GM12891 (cell line): ENCODE results near the gene AFDN. TPM values are rescaled to one million over a fixed set of nuclear protein-coding genes. Genes with fewer than 3 reads are reported as not detected.
A peak's percentile ranks its signal among the peaks of the same experiment; 100 is the strongest.

ENCODE experiments used
- DNase-seq: peaks from one replicate; pipeline ENCODE4 v3.0.0; 2011; ENCODE audit warnings: low spot score; ENCODE audit not compliant: insufficient read length
- FAIRE-seq: peaks from 2 replicates; lab custom pipeline; 2011; peaks lifted over from hg19 to GRCh38; lab: Jason Lieb, UNC
- PAX5 ChIP-seq: IDR thresholded peaks from 2 replicates; pipeline ENCODE4 v1.6.1; 2011; ENCODE audit warnings: low read length, moderate library complexity, mild to moderate bottlenecking; ENCODE audit not compliant: insufficient read depth, severe bottlenecking
- POLR2A ChIP-seq: IDR thresholded peaks from 2 replicates; pipeline ENCODE4 v1.6.1; 2011; ENCODE audit warnings: low read depth, low read length, control low read depth
- POLR2AphosphoS5 ChIP-seq: IDR thresholded peaks from 2 replicates; pipeline ENCODE4 v1.6.1; 2011; ENCODE audit warnings: low read depth, low read length, control low read depth
- POU2F2 ChIP-seq: IDR thresholded peaks from 2 replicates; pipeline ENCODE4 v1.6.1; 2011; ENCODE audit warnings: low read depth, mild to moderate bottlenecking, control low read depth, low read length, moderate library complexity
- SPI1 ChIP-seq: IDR thresholded peaks from 2 replicates; pipeline ENCODE4 v1.6.1; 2011; ENCODE audit warnings: low read depth, low read length, control low read depth
- TAF1 ChIP-seq: IDR thresholded peaks from 2 replicates; pipeline ENCODE4 v1.6.1; 2011; ENCODE audit warnings: low read depth, low read length, control low read depth
- polyA plus RNA-seq: library from polyadenylated mRNA; unstranded; fragments of >200 nt; gene quantifications from one replicate; pipeline ENCODE4 v1.2.1, GENCODE V29; 2012; ENCODE audit warnings: low read depth, missing spikeins, inconsistent platforms; ENCODE audit not compliant: missing spikeins

Gene AFDN, protein sequence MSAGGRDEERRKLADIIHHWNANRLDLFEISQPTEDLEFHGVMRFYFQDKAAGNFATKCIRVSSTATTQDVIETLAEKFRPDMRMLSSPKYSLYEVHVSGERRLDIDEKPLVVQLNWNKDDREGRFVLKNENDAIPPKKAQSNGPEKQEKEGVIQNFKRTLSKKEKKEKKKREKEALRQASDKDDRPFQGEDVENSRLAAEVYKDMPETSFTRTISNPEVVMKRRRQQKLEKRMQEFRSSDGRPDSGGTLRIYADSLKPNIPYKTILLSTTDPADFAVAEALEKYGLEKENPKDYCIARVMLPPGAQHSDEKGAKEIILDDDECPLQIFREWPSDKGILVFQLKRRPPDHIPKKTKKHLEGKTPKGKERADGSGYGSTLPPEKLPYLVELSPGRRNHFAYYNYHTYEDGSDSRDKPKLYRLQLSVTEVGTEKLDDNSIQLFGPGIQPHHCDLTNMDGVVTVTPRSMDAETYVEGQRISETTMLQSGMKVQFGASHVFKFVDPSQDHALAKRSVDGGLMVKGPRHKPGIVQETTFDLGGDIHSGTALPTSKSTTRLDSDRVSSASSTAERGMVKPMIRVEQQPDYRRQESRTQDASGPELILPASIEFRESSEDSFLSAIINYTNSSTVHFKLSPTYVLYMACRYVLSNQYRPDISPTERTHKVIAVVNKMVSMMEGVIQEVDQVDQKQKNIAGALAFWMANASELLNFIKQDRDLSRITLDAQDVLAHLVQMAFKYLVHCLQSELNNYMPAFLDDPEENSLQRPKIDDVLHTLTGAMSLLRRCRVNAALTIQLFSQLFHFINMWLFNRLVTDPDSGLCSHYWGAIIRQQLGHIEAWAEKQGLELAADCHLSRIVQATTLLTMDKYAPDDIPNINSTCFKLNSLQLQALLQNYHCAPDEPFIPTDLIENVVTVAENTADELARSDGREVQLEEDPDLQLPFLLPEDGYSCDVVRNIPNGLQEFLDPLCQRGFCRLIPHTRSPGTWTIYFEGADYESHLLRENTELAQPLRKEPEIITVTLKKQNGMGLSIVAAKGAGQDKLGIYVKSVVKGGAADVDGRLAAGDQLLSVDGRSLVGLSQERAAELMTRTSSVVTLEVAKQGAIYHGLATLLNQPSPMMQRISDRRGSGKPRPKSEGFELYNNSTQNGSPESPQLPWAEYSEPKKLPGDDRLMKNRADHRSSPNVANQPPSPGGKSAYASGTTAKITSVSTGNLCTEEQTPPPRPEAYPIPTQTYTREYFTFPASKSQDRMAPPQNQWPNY (N-terminal part only)
- 26.3 TPM for polyA plus RNA-seq

DNA sequence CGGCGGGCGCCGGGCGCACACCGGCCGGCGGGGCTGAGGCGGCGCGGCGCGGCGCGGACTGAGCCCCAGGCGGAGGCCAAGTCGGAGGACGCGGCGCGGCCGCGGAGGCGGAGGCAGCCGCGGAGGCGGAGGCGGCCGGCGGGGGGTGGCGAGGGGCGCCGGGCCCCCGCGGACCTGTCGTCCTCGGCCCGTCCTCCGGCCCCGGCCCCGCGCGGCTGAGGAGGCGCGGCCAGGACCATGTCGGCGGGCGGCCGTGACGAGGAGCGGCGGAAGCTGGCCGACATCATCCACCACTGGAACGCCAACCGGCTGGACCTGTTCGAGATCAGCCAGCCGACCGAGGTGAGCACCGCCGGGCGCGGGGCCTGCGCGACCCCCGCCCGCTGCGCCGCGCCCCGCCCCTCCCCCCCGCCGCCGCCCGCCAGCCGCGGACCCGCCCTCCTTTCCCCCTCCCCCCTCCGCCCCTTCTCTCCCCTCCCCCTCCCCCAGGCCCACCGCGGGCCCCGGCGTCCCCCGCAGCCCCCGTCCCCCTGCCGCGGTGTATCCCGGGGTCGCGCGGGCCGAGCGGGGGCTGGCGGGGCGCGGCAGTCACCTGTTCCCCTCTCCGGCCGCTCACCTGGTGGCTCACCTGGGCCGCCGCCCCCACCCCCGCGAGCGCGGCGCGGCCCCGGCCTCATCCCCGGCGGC lies at the start of gene AFDN:
AFDN (plus strand) TSS at position 16 of the 687 bp plus-strand sequence; CDS start at position 238, 222 bp downstream.
- FAIRE-seq (no peak), DNase-seq (peak; percentile 49)
- TF ChIP-seq PAX5 (no peak), SPI1 (no peak), POLR2A (no peak), POU2F2 (no peak), TAF1 (no peak), POLR2AphosphoS5 (no peak)

DNA sequence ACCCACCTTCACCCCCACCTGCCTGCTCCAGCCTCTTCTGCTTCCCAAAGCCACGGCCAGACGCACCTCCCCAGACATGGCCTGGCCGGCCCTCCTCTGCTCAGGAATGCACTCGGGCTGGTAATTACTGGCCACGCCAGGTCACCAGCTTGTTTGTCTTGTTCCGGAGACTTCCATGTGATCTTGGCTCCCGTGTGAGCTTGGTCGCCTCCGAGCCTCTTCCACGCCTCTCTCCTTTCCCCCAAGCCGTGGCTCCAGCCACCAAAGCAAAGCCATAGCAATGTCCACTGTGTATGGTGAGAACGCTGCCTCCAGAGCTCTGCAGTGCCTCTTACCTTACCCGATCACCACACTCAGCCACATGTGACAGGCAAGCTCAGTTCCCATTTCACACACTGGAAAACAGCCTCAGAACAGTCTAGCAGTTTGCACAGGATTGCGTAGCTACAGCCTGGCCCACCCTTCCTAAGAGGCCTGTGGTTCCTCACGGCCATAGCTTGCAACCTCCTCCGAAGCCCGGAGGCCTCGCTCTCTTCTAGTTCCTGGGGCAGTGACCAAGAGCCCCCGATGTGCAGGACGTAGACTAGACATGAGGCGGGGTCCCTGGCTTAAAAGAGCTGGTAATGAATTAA lies 48.1 kb upstream of the AFDN start:
- FAIRE-seq (no peak), DNase-seq (no peak)
- TF ChIP-seq SPI1 (no peak), PAX5 (no peak), POU2F2 (no peak), TAF1 (no peak), POLR2AphosphoS5 (no peak), POLR2A (no peak)

DNA sequence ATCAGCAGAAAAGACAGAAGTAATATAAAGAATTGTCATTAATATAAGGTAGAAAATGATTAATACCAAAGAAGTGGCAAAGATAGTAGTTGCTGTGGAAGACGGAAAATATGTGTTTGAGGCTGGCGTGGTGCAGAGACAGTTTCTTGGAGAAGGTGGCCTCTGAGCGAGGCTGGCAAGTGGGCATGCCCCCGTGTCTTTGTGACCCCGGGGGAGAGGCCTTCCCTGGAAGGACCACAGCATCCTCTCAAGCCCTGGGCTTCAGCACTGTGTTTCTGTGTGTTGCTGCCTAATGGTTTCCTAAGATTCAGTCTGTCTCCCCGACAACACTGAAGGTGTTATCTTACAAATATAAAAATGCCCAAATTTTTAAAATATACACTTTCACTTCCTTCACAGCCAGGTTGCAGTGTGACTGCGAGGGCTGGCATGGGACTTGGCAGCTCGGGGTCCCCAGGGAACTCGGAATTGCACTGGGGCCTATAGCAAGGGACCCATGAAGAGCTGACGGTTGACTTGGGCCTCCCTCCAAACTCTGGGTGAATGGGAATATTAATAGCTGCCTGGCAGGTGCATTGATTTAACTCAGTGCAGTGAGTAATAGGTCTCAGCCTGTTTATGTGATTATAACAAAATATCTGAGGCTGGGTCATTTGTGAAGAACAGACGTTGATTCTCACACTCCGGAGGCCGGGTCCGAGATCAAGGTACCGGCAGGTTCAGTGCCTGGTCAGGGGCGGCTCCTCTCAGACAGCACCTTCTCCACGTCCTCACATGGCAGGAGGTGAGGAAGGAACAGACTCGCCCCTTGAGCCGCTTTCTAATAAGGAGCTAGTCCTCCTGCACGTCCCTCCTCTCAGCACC lies 47.4 kb upstream of the AFDN start:
- no peak for DNase-seq
- TF ChIP-seq POLR2A: no peak
- TF ChIP-seq PAX5: no peak
- no peak for TF ChIP-seq TAF1
- TF ChIP-seq POU2F2: no peak
- no peak for TF ChIP-seq SPI1
- no peak for TF ChIP-seq POLR2AphosphoS5
- FAIRE-seq: no peak

DNA sequence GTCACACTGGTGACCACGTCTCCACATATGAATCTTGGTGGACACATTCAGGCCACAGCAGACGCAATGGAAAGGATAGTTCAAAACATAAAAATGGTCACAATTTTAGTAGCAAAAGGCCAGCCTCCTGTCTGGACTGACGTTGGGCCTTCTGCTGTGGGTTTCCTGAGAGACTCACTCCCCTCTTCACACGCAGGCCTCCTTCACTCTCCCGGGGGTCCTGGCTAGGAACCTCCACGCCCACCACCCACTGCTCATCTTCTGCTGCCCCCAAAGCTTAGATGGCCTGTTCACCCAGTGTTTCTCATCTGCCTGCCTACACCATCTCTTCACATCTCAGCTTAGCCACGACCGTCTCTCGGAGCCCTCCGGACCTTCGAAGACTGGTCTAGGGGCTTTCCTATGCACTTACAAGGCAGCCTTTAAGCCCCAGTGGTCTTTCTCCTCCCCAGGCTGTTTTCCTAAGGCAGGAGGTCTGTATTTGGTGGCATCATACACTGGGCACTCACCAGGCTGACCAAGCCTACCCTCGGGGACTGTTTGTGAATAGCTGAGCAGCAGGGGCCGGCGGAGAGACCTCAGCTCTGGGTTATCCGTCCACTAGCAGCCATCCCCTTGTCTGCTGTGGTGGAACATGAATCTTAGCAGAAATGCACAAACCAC lies 46.6 kb upstream of the AFDN start:
- FAIRE-seq: no peak
- TF ChIP-seq POU2F2 (no peak), POLR2AphosphoS5 (no peak), PAX5 (no peak), TAF1 (no peak), POLR2A (no peak), SPI1 (no peak)
- no peak for DNase-seq

DNA sequence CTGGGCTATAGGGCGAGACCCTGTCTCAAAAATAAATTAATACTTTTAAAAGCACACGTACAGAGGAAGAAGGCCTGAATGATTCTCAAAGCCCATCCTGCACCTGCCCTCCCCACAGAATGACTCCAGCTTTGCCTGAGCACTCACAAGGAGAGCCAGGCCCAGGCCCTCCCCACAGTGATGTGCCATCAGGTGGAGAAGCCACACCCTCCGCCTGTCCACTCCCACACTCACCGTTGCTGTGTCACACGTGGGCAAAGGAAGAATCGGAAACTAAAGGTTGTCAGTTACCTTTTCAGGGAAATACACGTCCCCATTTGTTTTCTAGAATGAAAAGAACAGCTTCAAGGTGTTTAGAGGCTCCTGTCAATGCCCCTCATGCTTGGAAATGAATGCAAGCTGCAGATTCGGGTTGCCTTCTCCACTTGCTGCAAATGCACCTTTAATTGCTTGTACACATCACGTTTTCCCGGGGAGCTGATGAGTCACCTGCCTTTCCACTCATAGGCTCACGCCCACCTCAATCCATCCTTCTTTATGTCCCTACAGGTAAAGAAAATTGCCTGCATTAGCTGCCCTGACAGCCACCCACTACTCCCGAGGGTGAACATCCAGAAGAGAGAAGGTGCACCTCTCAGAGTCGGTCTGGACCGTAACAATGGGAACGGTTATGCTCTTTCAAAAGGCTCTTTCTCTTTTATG lies 45.5 kb upstream of the AFDN start:
- no peak for DNase-seq
- no peak for FAIRE-seq
- TF ChIP-seq TAF1 (no peak), SPI1 (no peak), POLR2AphosphoS5 (no peak)

DNA sequence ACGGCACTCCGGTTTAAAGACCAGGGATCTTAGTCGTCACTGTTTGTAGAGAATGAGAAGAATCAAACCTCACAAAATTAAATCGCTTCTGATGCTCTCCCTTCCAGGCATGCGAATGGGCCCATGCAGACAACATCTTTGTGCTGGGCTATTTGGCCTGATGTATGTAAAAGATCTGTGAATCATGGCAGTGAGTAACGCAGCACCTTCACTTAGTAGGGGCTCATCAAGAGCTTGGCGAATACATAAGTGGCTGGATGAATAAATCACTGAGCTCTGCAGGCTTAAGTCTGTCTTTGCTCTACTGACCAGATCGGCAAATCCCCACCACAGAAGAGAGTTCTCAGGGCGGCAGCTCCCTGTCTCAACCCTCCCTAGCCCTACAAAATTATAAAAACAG lies 44.8 kb upstream of the AFDN start:
- FAIRE-seq (no peak), DNase-seq (no peak)
- TF ChIP-seq TAF1: no peak
- no peak for TF ChIP-seq SPI1
- TF ChIP-seq POU2F2: no peak
- no peak for TF ChIP-seq POLR2AphosphoS5
- no peak for TF ChIP-seq PAX5
- TF ChIP-seq POLR2A: no peak
